Stimulated activated naive CD4-positive, alpha-beta T cell treated with Interleukin-2 at 50 U/mL for 16 hours (primary cell): ENCODE measurements around the gene CARD11.
"Not testable (repeated sequence)": the region's sequence is repeated elsewhere in the genome, so short reads cannot be mapped to it uniquely, and the experiment has no call there.

Experiments used
- DNase-seq: peaks from one replicate; lab custom pipeline; 2025; lab: John Stamatoyannopoulos, UW

The CARD11 gene

DNA sequence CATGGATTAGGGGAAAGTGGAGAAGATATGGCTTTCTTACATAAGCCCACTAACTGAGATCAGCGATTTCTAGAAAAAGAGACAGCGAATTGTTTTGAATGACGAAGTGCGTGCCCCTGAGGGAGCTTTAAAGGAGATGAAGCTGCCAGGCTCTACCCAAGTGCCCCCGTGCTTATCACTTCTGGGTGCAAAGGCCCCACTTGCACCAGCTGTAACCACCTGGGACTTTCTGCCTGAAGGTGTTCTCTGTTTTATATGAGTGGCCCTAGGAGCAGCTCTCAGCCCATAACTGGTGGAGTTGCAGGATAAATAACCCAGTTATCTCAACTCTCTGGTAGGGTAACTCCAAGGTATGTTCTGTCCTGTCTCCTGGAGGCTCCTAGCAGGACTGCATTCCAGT lies 20.4 kb upstream of the CARD11 start:
- no peak for DNase-seq

DNA sequence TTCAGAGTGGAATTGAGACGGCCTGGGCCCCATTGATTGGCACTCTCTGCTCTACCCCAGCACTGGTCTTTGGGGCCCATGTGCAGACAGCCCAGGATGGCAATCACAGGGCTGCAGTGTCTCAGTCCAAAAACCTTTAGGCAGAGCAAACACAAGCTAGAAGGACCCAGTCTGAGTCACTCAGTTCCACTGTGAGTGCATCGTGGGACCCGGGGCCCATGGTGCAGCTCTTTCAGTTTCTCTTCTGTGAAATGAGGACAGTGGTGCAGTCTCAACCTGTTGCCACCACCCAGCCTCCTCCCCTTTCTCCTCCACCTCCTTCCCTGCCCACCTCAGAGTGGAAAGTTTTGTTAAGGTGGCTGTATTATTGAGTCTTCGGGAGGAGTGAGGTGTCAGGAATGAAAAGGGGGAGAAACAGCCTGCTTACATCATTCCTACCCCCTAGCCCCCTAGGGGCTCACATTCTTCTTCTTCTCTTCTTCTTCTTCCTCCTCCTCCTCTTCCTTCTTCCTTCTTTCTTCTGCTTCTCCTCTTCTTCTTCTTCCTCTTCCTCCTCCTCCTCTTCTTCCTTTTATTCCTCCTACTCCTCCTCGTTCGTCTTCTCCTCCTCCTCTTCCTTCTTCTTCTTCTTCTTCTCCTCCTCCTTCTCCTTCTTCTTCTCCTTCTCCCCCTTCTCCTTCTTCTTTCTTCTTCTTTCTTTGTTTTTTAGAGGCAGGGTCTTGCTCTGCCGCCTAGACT lies 19.5 kb upstream of the CARD11 start:
- DNase-seq: peak; percentile 86

DNA sequence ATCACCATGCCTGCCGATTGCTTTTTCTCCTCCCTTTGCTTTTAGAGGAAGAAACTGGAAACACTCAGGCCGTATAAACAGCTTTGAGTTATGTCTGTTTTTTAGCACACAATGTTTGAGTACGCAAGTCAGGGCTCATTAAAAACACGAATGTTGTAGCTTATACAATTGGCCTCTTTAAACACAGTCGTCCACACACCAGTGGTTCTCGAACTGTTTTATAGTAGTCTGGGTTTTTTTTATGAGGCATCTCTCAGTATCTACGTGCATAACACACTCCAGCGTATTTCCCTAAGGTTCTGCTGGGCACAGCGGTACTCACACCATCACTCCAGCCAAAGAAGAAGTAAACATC lies 13.4 kb upstream of the CARD11 start:
- DNase-seq: no peak

DNA sequence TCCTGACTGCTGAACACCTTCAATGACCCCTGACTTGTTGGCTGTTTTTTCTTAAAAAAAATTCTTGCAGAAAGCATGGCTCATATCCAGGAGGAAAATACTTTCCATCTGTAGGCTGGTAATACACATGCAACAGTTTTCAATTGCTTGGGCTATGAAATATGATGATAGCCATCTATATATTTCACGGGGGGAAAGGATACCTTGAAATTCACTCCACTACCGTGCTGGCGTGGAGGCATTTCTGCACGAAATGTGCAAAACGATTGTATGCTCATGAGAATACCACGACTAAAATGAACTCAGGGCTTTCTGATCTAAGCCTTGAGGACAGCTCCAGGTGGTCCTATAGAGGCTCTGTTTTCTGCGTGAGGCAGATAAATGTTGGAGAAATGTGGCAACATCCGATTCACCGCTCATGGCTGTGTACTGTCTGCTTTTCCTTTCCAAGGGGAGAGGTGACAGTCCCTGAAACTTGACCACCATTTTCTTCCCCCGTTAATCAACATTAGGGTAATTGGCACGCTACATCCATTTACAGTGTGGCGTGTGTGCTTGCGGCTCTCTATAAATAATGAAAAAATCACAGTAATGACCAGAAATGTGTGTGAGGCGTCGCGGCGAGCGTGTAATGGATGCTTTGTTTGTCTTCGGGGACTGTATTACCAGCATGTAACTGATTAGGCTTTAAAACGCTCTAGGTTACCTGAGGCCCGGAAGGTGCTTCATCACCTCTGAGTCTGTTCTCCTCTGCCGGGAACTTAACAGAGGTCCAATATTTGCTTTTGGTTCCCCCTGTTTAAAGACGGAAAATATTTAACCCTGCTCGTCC lies 12.8 kb upstream of the CARD11 start:
- no peak for DNase-seq

DNA sequence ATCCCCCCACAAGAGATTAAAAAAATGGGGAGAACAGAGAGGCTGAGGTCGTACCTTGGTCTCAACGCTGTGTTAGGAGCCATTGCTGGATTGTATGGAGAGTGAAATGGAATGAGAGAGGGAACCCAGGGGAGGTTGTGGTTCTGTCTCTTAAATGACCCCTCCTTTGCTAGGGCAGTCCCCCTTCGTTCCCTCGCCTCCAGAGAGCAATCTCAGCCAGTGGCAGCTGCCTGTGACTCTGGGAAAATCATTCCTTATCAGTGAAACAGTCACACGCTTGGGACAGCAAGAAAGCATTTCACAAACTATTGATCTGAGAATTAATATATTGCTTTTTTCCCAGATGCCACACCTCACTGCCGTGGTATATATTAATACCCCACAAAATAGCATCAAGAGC lies 12.0 kb upstream of the CARD11 start:
- DNase-seq: no peak

DNA sequence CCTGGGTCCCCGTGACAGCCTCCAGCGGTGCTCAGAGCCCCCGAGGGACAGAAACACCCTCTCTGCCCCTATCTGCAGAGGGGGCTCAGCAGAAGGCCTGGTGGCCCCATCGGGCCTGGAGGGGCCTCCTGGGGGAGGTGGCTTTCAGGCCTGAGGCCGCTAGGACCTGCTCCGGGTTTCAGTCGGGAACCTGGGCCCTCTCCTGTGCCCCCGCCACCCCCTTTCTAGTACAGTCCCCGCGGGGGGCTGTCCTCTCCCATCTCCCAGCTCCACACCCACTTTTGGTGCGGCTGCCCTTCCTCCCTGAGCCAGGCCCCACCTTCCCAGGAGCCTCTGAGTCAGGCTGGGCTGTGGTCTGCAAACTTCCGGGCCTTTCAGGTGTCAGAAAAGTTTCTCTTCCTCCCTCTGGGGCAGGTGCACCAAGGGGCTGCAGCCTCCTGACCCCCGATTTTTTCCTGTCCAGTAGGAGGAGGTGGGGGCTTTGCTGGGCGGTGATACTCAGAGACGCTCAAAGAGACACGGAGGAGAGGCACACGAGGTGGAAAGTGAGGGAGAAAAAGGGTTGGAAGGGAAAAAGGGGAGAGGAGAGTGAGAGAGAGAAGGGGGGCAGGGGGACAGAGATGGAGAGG lies 692 bp downstream of the CARD11 start:
- peak; percentile 55 for DNase-seq

DNA sequence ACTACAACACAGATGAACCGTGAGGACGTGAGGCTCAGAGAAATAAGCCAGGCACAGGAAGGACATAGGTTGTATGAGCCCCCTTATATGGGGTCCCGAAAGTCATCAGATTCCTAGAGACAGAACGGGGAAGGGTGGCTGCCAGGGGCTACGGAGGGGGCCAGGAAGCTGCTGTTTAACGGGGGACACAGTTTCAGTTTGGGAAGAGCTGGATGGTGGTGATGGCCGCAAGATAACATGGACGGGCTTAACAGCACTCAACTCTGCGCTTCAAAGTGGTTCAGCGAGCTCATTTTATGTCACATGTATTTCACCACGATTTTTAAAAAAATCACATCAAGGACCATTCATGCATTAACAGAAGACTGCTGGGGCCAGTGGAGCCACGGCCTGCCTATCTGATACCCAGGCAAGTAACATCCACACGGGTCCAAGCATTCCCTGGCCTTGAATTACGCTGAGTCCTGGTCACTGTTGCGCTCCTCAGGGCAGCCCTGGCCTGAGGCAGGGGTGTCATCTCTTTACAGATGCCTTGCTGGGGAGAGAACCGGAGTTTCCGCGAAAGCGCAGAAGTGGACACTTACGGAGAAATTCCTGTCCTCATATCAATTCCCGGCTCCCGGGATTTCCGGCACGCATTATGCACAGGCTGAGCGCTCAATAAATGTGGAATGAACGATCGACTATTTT lies 1.5 kb downstream of the CARD11 start:
- DNase-seq: no peak

DNA sequence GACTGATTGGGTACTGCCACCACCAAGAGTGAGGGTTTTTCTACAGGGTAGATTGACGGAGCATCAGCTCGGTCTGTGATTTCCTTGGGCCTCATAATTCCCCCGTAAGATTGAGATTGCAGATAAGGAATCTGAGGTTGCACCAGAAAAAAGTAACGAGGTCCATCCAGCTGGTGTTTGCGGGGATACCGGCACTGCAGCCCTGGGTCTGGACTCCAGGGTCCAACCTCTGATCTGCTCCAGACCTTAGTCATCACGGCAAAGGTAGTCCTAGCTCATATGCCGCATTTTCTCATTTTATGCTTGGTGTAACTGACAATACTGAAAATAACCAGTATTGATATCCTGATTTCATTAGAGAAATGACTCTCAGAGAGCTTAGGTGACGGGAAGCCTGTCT lies 3.9 kb downstream of the CARD11 start:
- DNase-seq: no peak

DNA sequence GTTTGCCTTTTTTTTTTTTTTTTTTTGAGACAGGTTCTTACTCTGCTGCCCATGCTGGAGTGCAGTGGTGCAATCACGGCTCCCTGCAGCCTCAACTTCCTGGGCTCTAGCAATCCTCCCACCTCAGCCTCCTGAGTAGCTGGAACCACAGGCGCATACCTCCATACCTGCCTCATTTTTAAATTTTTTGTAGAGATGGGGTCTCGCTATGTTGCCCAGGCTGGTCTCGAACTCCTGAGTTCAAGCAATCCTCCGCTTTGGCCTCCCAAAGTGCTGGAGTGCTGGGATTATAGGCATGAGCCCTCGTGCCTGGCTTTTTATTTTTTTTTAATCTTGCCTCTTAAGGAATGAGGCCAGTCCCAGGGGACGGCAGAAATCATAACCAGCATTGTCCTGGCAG lies 5.7 kb downstream of the CARD11 start:
- DNase-seq: not testable (repeated sequence)

DNA sequence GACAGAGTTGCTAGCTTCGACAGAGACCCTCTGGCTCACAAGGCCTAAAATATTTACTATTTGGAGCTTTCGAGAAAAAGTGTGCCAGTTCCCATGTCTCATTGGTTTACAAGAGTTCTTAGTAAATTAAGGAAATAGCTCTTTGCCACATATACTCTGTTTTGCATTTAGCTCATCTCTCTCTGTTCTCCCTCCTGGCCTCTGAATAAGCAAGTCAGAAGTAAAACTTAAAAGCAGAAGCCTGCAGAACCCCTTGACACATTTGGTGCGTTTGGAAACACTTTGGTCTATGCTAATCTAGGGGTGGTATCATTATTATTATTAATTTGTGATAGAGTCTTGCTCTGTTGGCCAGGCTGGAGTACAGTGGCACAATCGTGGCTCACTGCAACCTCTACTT lies 6.4 kb downstream of the CARD11 start:
- no peak for DNase-seq

DNA sequence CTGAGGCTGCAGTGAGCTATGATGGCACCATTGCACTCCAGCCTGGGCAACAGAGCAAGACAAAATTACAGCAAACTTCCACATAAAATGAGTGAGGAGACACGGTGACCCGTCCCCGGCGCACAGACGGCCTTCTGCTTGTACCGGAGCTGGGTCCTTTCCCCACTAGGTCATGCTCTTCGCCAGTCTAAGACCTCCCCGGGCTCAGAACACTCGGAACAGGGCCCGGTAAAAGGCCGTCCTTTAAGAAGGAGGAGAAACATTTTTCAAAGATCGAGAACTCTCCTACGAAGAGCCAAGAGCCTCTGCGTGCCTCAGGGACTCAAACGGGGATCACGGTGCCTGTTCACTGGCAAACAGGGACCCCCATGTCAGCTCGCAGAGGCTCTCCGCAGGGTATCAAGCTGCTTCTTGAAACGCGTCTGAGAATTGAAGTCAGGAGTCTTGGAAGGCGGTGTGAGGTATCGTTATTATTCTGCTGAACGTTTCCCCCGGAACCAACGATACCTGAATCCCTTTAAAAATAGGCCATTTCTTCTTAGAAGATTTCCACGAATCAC lies 9.0 kb downstream of the CARD11 start:
- no peak for DNase-seq

DNA sequence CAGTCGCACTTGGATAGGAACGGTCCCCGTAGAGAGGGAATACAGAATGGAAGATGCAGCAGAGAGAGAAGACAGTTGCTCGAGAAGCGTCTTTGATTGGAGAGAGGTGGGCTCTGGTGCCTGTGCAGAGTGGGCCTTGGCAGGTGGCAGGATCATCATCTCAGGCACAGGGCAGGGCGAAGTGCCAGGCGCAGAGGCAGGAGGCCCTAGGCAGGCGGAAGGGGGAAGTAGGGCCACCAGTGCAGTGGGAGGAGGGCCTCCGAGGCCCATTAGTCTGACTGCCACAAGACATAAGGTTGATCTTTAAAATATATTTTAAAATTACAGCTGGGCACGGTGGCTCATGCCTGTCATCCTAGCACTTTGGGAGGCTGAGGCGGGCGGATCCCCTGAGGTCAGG lies 10.1 kb downstream of the CARD11 start:
- no peak for DNase-seq

DNA sequence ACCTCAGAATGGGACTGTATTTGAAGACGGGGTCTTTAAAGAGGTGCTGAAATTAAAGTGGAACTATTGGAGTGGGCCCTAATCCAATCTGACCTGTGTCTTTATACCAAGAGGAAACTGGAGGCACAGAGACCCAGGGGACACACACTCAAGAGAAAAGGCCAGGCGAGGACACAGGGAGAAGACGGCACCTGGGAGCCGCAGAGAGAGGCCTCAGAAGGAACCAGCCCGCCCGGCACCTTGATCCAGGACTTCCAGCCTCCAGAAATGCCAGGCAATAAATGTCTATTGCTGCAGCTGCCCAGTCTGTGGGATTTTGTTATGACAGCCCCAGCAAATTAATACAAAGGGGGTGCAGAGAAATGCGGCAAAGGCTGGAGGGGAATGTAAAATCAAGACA lies 10.5 kb downstream of the CARD11 start:
- no peak for DNase-seq

DNA sequence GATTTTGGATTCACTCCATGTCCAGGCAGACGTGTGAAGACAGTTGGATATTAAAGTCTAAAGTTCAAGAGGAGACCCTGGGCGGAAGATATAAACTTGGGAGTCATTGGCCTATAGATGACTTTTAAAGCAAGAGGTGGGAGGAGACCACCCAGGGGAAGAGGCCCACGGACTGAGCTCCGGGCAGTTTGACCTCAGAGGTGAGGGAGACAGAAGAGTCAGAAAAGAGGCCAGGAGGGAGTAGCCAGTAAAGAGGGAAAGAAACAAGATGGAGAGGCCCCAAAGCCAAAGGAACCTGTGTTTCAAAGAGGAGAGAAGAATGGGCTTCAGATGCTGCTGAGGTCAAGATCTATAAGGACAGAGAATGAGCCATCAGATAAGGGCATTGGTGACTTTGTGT lies 11.4 kb downstream of the CARD11 start:
- DNase-seq: no peak

DNA sequence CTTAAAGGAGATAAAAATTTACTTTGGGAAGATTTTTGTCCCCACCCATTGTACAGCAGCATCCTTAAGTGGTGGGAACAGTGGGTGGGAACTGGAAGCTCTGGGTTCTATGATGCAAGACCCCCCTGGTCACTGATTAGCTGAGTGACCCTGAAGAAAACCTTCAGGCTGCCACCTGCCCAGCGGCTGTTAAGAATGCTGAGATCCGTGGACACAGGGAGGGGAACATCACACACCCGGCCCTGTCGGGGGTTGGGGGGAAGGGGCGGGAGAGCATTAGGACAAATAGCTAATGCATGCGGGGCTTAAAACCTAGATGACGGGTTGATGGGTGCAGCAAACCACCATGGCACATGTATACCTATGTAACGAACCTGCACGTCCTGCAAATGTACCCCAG lies 14.5 kb downstream of the CARD11 start:
- DNase-seq: no peak

DNA sequence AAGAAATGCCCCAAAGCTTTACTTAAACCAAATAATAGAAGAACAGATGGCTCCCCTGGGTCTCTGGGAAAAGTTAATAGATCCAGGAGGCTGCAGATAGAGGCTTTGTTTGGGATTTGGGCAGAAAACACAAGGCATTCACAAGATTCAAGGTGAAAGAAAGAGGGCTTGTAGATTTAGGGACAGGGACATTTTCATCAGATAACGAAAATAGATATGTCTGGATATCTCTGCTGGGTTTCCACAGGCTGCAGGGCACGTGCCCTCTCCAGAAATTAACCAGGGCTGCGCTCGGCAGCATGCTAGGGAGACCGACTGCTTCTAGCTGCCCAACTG lies 14.9 kb downstream of the CARD11 start:
- no peak for DNase-seq

DNA sequence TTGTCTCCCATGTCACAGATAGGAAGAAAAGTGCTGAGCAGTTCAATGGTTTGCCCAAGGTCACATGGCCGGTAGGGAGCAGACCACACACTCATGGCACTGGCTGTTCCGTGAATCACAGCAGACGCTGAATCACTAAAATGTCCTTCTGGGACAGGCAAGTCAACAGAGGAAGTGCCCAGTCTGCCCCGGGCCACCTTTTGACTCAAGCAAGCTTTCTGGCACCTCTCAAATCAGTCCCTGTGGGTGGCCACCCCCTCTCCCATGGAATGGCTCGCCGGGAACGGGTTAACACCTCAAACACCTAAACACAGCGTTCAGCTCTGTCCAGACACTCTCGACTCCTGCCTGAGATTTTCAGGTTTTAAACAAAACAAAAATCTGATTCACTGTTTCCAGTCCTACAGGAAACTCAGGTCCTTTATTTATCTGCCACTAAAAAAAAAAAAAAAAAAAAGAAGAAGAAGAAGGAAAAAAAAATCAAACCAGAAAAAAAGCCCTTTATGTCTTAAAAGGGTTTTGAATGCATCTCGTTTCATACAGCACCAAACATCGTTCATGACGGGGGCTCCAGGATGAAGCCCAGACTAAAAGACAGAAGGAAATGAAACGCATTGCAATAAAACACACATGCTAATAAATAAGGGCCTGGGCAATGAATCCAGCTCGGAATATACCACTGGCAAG lies 15.5 kb downstream of the CARD11 start:
- DNase-seq: peak; percentile 50

DNA sequence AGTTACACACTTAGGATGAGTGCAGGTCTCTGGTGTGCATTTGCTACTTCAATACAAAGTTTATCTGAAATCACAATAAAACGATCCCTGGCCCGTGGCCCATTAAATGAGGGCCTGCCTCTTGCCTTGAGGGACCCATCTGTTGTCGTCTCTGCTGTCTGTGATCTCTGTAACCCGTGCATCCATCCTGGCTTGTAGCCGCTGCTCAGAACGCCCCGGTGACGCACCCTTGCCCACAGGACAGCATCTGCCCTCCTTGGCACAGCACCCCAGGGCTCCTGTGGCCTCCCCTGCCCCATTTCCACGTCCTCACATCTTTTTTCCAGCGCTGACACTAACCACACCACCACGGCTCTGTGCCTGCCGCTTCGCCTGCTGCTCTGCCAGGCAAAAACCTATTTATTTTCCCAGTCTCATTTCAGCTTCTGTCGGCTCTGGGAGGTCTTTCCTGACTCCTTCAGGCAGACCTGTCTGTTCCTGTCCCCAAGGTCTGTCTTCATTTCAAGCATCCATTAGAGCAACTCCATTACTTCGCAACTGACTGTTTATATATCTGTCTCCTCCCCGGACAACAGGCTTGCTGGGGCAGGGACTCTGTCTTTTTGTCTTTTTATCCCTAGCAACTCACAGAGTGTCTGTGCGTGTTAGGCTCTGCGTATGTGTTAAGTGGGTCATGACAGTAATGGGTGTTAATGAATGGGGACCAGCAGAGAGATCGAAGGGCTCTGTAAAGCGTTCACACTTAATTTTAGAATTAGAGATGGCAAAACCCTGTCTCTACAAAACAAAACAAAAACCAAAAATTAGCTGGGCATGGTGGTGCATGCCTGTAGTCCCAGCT lies 16.4 kb downstream of the CARD11 start:
- no peak for DNase-seq

DNA sequence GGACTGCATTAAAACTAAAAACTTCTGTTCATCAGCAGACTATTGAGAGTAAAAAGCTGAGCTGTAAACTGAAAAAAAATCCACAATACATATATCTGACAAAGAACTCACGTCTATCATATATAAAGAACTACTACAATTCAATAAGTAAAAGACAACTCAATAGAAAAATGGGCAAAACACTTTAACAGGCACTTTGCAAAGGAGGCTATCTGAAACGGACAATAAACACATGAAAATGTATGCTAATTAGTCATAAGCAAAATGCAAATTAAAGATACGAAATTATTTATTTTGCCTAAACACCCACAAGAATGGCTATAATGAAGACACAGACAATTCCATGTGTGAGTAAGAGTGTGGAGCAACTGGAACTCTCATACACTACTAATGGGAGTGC lies 18.1 kb downstream of the CARD11 start:
- DNase-seq: no peak

DNA sequence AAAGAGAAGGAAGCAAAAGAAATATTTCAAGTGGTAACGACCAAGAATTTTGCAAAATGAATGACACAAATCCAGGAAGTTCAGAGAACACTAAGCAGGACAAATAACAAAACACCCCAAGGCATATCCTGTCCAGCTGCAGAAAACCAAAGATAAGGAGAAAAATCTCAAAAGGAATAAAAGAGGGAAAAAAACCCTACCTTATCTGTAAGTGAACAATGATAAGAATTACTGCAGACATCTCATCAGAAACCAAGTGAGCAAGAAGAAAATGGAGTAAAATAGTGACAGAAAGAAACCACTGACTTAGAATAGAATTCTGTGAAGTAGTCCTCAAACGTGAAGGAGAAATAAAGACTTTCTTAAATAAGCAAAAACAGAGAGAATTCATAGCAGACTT lies 21.8 kb downstream of the CARD11 start:
- DNase-seq: no peak

DNA sequence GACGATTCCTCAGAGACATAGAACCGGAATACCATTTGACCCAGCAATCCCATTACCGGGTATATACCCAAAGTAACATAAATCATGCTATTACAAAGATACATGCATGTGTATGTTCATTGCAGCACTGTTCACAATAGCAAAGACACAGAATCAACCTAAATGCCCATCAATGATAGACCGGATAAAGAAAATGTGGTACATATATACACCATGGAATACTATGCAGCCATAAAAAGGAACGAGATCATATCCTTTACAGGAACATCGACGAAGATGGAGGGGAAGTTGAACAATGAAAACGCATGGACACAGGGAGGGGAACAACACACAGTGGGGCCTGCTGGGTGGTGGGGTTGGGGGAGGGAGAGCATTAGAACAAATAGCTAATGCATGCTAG lies 22.4 kb downstream of the CARD11 start:
- not testable (repeated sequence) for DNase-seq
